Measurements from ENCODE around the gene SUFU. TPM values are rescaled to one million over a fixed set of nuclear protein-coding genes. Genes with fewer than 3 reads are reported as not detected.
A peak's percentile ranks its signal among the peaks of the same experiment; 100 is the strongest.

Gene SUFU
- total and polyA plus RNA-seq, 2 experiments from 2014 or later, result 10.9 to 18.2 TPM

- Histone ChIP-seq H3K9me3 (ENCODE audit: low read depth) (no peaks in the 10 kb centered on the region), H2AFZ (peak overlapping the region; percentile 32), H4K20me1 (ENCODE audit: insufficient read depth, poor library complexity, severe bottlenecking) (peaks cover 30% of the 10 kb centered on the region), H3K27ac (peak overlapping the region; percentile 98), H3K9me2 (replicated peaks; ENCODE audit: insufficient read depth) (no peaks in the 10 kb centered on the region), H3K79me2 (peaks cover 43% of the 10 kb centered on the region), H3K4me3 (peak overlapping the region; percentile 58), H3K4me1 (ENCODE audit: insufficient read depth) (peaks cover 20% of the 10 kb centered on the region), H3K36me3 (replicated peaks; ENCODE audit: insufficient read depth, low read depth) (no peaks in the 10 kb centered on the region), H3K27me3 (no peaks in the 10 kb centered on the region), H3K4me2 (peak overlapping the region; percentile 93)
- under 1% methylated on average over 21 of the region's 76 CpGs for WGBS (ENCODE audit: low lambda C conversion rate, missing lambda C conversion rate)
- TF ChIP-seq CTCF (IDR thresholded peaks at IDR 0.05; ENCODE audit: poor library complexity), result no peak
- peak; percentile 81 for DNase-seq (ENCODE audit: low spot score)
Measured at GRCh38 chr10:102643336-102644065, 139.7 kb downstream of the SUFU start.

- H3K79me2 ChIP-seq, result peaks cover 49% of the 10 kb centered on the region
- peak within 1 kb of the TSS; percentile 93 for H3K4me2 ChIP-seq
- no peak for TF ChIP-seq CTCF (IDR thresholded peaks at IDR 0.05; ENCODE audit: poor library complexity)
- no peak for TF ChIP-seq EZH2phosphoT487 (IDR thresholded peaks at IDR 0.05; ENCODE audit: low read depth, severe bottlenecking, unreplicated experiment)
- TF ChIP-seq EZH2 (IDR thresholded peaks at IDR 0.05; ENCODE audit: borderline replicate concordance), result no peak
- peak within 1 kb of the TSS; percentile 58 for H3K4me3 ChIP-seq
- H3K36me3 ChIP-seq (replicated peaks; ENCODE audit: insufficient read depth, low read depth), result no peaks in the 10 kb centered on the region
- H3K27me3 ChIP-seq, result no peaks in the 10 kb centered on the region
- no peaks in the 10 kb centered on the region for H3K9me2 ChIP-seq (replicated peaks; ENCODE audit: insufficient read depth)
- DNase-seq (ENCODE audit: low spot score), result peak; percentile 84
- WGBS (ENCODE audit: low lambda C conversion rate, missing lambda C conversion rate), result 2% methylated on average over 39 of the region's 80 CpGs
- peaks cover 36% of the 10 kb centered on the region for H4K20me1 ChIP-seq (ENCODE audit: insufficient read depth, poor library complexity, severe bottlenecking)
- no peaks in the 10 kb centered on the region for H3K9me3 ChIP-seq (ENCODE audit: low read depth)
- peak within 1 kb of the TSS; percentile 98 for H3K27ac ChIP-seq
- H2AFZ ChIP-seq, result peak within 1 kb of the TSS; percentile 32
- H3K4me1 ChIP-seq (ENCODE audit: insufficient read depth), result peaks cover 26% of the 10 kb centered on the region
Measured at GRCh38 chr10:102644066-102644645, 140.4 kb downstream of the SUFU start, which contains the start of gene TRIM8. TSS of gene TRIM8 (plus strand) at chr10:102644479. CDS start at chr10:102644618, 139 bp downstream.

GRCh38 chr10:102644646-102645387, 141.0 kb downstream of the SUFU start:
- DNase-seq (ENCODE audit: low spot score), result peak; percentile 92
- peak overlapping the region; percentile 15 for H2AFZ ChIP-seq
- under 1% methylated on average over 44 of the region's 62 CpGs for WGBS (ENCODE audit: low lambda C conversion rate, missing lambda C conversion rate)
- H3K4me1 ChIP-seq (ENCODE audit: insufficient read depth), result peaks cover 33% of the 10 kb centered on the region
- no peaks in the 10 kb centered on the region for H3K9me3 ChIP-seq (ENCODE audit: low read depth)
- H3K36me3 ChIP-seq (replicated peaks; ENCODE audit: insufficient read depth, low read depth), result no peaks in the 10 kb centered on the region
- no peaks in the 10 kb centered on the region for H3K9me2 ChIP-seq (replicated peaks; ENCODE audit: insufficient read depth)
- peak overlapping the region; percentile 93 for H3K4me2 ChIP-seq
- H4K20me1 ChIP-seq (ENCODE audit: insufficient read depth, poor library complexity, severe bottlenecking), result peaks cover 43% of the 10 kb centered on the region
- peak overlapping the region; percentile 98 for H3K27ac ChIP-seq
- peaks cover 56% of the 10 kb centered on the region for H3K79me2 ChIP-seq
- no peaks in the 10 kb centered on the region for H3K27me3 ChIP-seq
- TF ChIP-seq EZH2phosphoT487 (IDR thresholded peaks at IDR 0.05; ENCODE audit: low read depth, severe bottlenecking, unreplicated experiment) (no peak), CTCF (IDR thresholded peaks at IDR 0.05; ENCODE audit: poor library complexity) (peak; percentile 54)
- peak overlapping the region; percentile 58 for H3K4me3 ChIP-seq
